ENCODE results near the gene SDHB.

The SDHB gene

DNA sequence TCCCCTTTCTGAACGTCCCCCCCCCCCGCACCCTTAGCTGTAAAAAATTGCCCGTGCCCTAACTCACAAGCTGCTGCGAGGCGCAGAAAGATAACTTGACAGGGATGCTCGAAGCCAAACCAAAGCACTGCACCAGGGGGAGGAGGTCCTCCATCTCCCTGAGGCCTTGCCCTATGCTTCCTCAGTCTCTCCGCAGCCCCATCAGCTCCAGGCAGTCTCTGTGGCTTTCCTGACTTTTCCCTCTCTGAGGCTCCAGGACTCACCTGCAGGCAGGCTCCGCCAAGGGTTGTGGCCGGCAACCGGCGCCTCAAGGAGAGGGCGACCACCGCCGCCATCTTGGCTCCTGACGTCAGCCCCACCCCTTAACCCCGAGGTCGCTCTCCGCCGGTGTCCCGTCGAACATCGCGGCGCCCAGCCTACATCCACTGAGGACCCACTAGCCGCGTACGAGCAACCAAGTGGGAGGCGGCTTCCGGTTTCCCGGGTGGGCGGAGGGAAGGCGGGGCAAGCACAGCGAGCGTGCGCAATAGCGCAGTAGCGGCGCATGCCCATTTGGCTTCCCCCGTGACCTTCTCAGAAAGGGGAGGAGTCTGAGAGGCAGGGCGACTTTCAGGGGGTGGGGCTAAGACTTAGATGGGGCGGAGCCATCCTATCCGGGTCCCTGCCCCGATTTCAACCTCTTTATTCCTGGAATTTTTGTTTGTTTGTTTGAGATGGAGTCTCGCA is at the start of gene SDHB:
TSS of gene SDHB (minus strand) at position 348 of the 726 bp plus-strand sequence. CDS start at position 335, 13 bp downstream.
- DNase-seq (ENCODE audit: low spot score), result peak; percentile 100

GRCh38 chr1:17102232-17102631 is 48.4 kb upstream of the SDHB start:
- no peak for DNase-seq (ENCODE audit: low spot score)

DNA sequence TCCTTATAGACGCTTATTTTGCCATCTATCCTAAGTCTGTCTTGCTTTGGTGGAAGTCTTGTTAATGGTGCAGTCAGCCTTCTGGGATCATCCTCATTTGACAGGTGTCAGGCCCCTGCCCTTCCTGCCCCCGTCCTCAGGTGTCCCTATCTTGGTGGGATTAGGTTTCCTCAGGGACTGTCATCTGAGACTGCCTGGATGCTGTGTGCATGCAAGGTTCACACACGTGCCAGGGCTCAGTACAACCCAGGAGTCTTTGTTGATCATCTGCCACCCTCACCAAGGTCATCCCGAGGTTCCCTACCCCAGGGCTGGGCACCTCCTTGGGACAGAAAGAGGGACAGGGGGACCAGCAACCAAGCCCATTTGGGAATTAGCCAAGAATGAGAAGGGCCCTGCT is 47.4 kb upstream of the SDHB start:
- DNase-seq (ENCODE audit: low spot score), result no peak

- no peak for DNase-seq (ENCODE audit: low spot score)
These were observed 45.9 kb upstream of the SDHB start for GRCh38 chr1:17099616-17100340.

- no peak for DNase-seq (ENCODE audit: low spot score)
These were observed 44.9 kb upstream of the SDHB start for GRCh38 chr1:17098446-17099317.

DNA sequence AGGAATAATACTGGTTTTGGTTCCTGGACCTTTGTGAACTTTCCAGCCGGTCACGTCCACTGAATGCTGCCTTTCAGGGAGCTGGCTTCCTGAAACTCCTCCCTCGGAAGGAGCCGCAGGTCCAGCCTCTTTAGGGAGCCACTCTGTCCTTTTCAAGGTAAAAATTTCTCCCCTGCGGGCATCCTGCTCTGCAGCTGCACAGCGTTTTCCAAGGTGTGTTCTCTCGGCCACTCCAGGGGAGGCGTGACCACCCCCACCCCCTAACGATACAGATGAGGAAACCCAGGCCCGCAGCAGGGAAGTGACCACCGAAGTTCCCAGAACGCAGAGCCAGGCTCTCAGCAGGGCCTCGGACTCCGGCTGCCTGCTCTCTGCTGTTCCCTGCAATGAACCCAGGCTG is 44.0 kb upstream of the SDHB start:
- DNase-seq (ENCODE audit: low spot score), result no peak

GRCh38 chr1:17097147-17097546 is 43.3 kb upstream of the SDHB start:
- DNase-seq (ENCODE audit: low spot score), result no peak

GRCh38 chr1:17096584-17096983 is 42.8 kb upstream of the SDHB start:
- no peak for DNase-seq (ENCODE audit: low spot score)

- no peak for DNase-seq (ENCODE audit: low spot score)
These were observed 41.3 kb upstream of the SDHB start for GRCh38 chr1:17095141-17095540.

GRCh38 chr1:17094664-17095063 is 40.8 kb upstream of the SDHB start:
- DNase-seq (ENCODE audit: low spot score), result no peak

DNA sequence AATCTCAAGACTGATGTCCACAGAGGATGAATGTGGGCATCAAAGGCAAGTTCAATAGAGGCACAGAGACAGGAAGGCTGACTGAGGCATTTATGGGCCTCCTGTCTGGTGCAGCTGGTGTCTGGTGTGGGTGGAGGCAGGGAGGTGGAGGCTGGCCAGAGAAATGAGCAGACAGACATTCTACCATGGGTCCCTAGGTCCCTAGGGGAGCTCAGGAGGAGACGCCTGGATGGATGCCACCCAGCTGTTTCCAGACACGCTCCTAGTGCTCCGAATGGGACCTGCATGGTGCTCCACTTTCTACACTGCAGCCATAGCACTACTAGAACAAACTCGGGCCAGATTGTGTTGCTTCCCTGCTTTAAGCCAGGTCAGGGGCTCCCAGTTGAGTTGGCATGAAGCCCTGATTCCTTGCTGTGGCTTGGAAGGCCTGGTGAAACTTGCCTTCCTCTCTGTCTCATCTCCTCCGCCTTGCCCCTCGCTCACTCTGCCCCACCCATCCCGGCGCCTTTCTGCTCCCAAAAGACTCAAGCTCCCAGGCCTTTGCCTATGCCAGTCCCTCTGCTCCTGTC is 40.1 kb upstream of the SDHB start:
- DNase-seq (ENCODE audit: low spot score), result no peak

DNA sequence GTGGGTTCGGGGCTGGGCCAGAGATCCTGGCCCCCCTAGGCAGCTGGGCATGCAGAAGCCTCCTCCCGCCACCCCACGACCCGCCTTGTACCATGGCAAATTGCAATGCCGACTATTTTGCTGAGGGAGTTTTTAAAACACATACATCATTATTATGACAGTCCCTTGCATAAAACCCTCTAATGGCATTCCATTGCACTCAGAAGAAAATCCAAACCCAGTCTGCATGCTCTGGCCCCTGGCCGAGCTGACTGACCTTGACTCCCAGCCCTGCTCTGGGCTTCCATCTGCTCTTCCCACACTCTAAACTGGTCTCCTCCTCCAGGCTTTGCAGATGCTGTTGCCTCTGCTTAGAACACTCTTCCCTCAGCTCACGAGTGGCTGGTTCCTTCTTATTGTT is 37.4 kb upstream of the SDHB start:
- no peak for DNase-seq (ENCODE audit: low spot score)

- no peak for DNase-seq (ENCODE audit: low spot score)
These were observed 35.7 kb upstream of the SDHB start for GRCh38 chr1:17089506-17089905.

DNA sequence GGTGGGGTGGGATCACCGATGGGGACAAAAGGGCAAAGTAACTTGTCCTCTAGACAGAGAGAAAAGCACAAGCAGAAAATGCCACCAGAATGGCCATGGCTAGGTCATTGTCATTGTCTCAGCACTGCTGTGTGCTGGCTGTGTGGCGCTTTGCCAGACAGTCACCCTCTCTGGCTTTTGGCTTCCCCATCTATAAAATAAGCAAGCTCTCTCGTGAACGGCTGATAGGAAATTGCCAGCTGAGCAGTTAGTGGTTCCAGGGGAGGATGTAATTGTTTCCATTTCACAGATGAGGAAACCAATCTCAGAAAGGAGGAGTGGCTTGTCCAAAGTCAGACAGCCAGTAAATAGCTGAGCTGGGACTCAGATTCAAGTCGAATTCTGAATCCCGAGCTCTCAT is 32.9 kb upstream of the SDHB start:
- DNase-seq (ENCODE audit: low spot score), result no peak

DNA sequence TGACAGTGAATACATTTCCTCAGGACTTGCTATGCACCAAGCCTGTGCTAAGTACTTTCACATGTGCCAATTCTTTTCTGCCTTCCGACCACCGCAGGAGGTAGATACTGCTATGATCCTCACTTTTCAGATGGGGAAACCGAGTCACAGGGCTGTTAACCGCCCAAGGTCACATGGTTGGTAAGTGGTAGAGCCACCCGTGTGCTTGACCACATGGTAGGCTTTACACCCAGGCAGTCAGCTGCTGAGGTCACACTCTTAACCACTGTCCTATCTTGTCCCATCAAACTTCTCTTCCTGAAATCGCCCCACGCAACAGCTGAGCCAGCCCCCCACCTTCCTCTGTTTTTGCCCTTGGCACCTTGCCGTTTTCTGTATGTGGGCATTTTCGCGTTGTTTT is 31.0 kb upstream of the SDHB start:
- no peak for DNase-seq (ENCODE audit: low spot score)

DNA sequence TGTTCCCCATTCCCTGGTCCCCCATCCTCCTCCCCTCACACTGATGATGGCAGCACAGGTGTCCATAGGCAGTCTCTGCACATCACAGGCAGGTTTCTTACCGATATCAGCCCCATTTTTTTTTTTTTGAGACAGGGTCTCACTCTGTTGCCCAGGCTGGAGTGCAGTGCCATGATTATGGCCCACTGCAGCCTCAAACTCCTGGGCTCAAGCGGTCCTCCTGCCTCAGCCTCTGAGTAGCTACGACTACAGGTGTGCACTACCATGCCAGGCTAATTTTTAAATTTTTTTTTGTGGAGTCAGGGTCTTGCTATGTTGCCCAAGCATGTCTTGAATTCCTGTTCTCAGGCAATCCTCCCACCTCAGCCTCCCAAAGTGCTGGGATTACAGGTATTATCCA is 28.9 kb upstream of the SDHB start:
- DNase-seq (ENCODE audit: low spot score), result no peak

DNA sequence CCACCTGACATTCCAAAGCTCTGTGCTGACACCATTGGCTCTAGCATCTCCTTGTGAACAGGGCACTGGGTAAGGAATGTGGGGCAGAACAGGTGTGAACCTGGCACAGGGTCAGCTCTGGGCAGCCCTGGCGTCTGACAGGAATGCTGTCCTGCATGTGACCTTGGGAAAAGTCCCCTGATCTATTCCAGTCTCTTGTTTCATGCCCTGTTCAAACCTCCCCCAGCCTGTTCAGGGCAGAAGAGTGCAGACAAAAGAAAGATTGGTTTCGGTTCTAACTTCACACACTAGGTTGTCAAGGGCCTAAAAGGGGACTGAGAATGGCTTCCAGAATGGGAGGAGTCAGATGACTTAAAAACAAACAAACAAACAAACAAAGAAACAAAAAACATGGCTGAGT is 27.6 kb upstream of the SDHB start:
- DNase-seq (ENCODE audit: low spot score), result no peak

- DNase-seq (ENCODE audit: low spot score), result no peak
These were observed 27.0 kb upstream of the SDHB start for GRCh38 chr1:17080880-17081279.

- no peak for DNase-seq (ENCODE audit: low spot score)
These were observed 26.4 kb upstream of the SDHB start for GRCh38 chr1:17080085-17080759.

- DNase-seq (ENCODE audit: low spot score), result no peak
These were observed 25.4 kb upstream of the SDHB start for GRCh38 chr1:17078991-17079868.

Data from left forelimb (tissue), 1 donor.